ENCODE data around the gene FANCE. TPM values are rescaled to one million over a fixed set of nuclear protein-coding genes. Genes with fewer than 3 reads are reported as not detected.
A peak's percentile ranks its signal among the peaks of the same experiment; 100 is the strongest.

FANCE gene
- total and polyA plus RNA-seq, 8 donors, result 5.4 to 13.7 (median 11.6) TPM

- no peaks in the 10 kb centered on the region for H3K27me3 ChIP-seq
- H3K4me3 ChIP-seq, result no peak overlapping the region
- ATAC-seq (no peak), DNase-seq (peak in 1 of 4 donors; percentile 47)
- H3K36me3 ChIP-seq, result peaks cover 0 to 73% of the 10 kb centered on the region in 2 donors
- intact Hi-C loops (cut with DNase I), result no loop called here
- no peak for TF ChIP-seq CTCF (IDR thresholded peaks at IDR 0.05)
- H3K4me1 ChIP-seq, result peaks cover 15 to 31% of the 10 kb centered on the region in 2 donors
- H3K9me3 ChIP-seq, result no peaks in the 10 kb centered on the region
- no peak overlapping the region for H3K27ac ChIP-seq
These were observed 22.2 kb downstream of the FANCE start for GRCh38 chr6:35474131-35474941.

DNA sequence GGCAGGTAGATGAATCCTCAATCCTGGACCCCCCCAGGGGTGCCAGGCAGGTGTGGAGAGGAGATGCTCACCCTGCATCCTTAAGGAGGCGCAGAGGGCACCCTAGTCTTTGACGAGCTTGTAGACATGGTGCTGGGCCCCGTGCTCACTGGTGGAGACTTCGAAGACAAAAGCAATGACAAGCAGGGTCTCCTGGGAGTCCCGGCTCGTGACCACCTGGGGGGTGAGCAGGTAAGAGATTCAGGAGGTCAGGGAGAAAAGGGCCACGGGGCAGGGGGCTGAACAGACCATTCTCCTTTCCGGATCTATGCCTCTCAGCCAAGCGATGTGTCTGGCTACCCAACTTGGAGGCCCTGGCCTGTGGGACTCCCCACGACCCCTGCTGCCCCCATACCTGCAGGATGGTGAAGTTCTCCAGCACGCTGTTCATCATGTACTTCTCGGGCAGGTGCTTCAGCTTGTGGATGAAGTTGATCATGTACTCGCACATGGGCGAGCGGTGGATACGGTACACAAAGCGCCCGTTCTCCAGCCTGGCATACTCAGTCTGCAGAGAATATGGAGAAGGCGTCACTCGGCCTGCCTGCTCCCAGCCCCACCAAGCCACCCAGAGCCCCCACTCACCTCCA is 22.9 kb downstream of the FANCE start:
- peaks cover 0 to 73% of the 10 kb centered on the region in 2 donors for H3K36me3 ChIP-seq
- H3K4me3 ChIP-seq, result no peak overlapping the region
- no peak overlapping the region for H3K27ac ChIP-seq
- no peak for TF ChIP-seq CTCF (IDR thresholded peaks at IDR 0.05)
- peaks cover 10 to 23% of the 10 kb centered on the region in 2 donors for H3K4me1 ChIP-seq
- DNase-seq (no peak), ATAC-seq (no peak)
- no peaks in the 10 kb centered on the region for H3K9me3 ChIP-seq
- intact Hi-C loops (cut with DNase I), result no loop called here
- no peaks in the 10 kb centered on the region for H3K27me3 ChIP-seq

GRCh38 chr6:35475573-35475972 is 23.4 kb downstream of the FANCE start:
- no peak for ATAC-seq
- Histone ChIP-seq H3K27me3 (no peaks in the 10 kb centered on the region), H3K4me3 (no peak overlapping the region), H3K36me3 (peaks cover 0 to 72% of the 10 kb centered on the region in 2 donors), H3K9me3 (no peaks in the 10 kb centered on the region), H3K4me1 (peaks cover 6 to 19% of the 10 kb centered on the region in 2 donors), H3K27ac (no peak overlapping the region)
- peak in 1 of 4 donors; percentile 39 for DNase-seq
- intact Hi-C loops (cut with DNase I), result no loop called here
- no peak for TF ChIP-seq CTCF (IDR thresholded peaks at IDR 0.05)

- Histone ChIP-seq H3K4me3 (no peak overlapping the region), H3K27ac (no peak overlapping the region), H3K27me3 (no peaks in the 10 kb centered on the region), H3K36me3 (peaks cover 0 to 68% of the 10 kb centered on the region in 2 donors), H3K9me3 (no peaks in the 10 kb centered on the region), H3K4me1 (peaks cover 6 to 15% of the 10 kb centered on the region in 2 donors)
- TF ChIP-seq CTCF (IDR thresholded peaks at IDR 0.05), result no peak
- DNase-seq (no peak), ATAC-seq (no peak)
- intact Hi-C loops (cut with DNase I), result no loop called here
These were observed 23.9 kb downstream of the FANCE start for GRCh38 chr6:35476004-35476403.

- Histone ChIP-seq H3K9me3 (no peaks in the 10 kb centered on the region), H3K36me3 (peaks cover 0 to 58% of the 10 kb centered on the region in 2 donors), H3K4me1 (peaks cover 2 to 5% of the 10 kb centered on the region in 2 donors), H3K27ac (no peak overlapping the region), H3K27me3 (no peaks in the 10 kb centered on the region), H3K4me3 (no peak overlapping the region)
- intact Hi-C loops (cut with DNase I), result no loop called here
- DNase-seq (no peak), ATAC-seq (no peak)
- TF ChIP-seq CTCF (IDR thresholded peaks at IDR 0.05), result no peak
These were observed 24.9 kb downstream of the FANCE start for GRCh38 chr6:35477028-35477427.

Data from left lung (tissue), 10 donors.